Measurements from ENCODE around the gene DUSP22. TPM values are rescaled to one million over a fixed set of nuclear protein-coding genes. Genes with fewer than 3 reads are reported as not detected.

Gene DUSP22
- total and polyA plus RNA-seq, 2 of the 8 experiments (the other 6 are each of a cell fraction or from before 2014, with no cell fraction given): 15.5 to 32.4 TPM

- no peak overlapping the region for H3K4me3 ChIP-seq (ENCODE audit: extremely low read depth in 1 of 4, insufficient read depth in 2 of 4, low read depth in 3 of 4, low read length in 4 of 4)
- no peak overlapping the region for H2BK15ac ChIP-seq (ENCODE audit: low read length)
- H3K56ac ChIP-seq (replicated peaks; ENCODE audit: insufficient read length, low read depth, low read length): no peak overlapping the region
- H3K14ac ChIP-seq (ENCODE audit: insufficient read length): no peak overlapping the region
- no peak overlapping the region for H2BK120ac ChIP-seq (replicated peaks; ENCODE audit: low read depth, low read length)
- TF ChIP-seq ASH2L (IDR thresholded peaks at IDR 0.05; ENCODE audit: low read length): no peak
- no peak for TF ChIP-seq PHF8 (conservative IDR thresholded peaks at IDR 0.05; ENCODE audit: low read depth, low read length)
- no peak overlapping the region for H3K9ac ChIP-seq (replicated peaks in 1 of 4; ENCODE audit: extremely low read depth in 1 of 4, low read depth in 3 of 4, low read length in 3 of 4)
- ChIA-PET POLR2A (ENCODE audit: partially characterized antibody) (no interaction called here), CTCF (ENCODE audit: partially characterized antibody) (no interaction called here)
- peaks cover 3% of the 10 kb centered on the region; the same call in 1 of the 2 replicates for H3K79me1 ChIP-seq (ENCODE audit: low read depth, low read length)
- no peak overlapping the region for H2BK5ac ChIP-seq (ENCODE audit: low read depth, low read length)
- no peaks in the 10 kb centered on the region; a peak in 1 of 8 replicates for H3K36me3 ChIP-seq (ENCODE audit: control insufficient read depth in 2 of 4, insufficient read depth in 4 of 4, low read length in 3 of 4)
- no peak overlapping the region for H2BK12ac ChIP-seq (ENCODE audit: low read depth, low read length)
- no peak overlapping the region for H2BK20ac ChIP-seq (ENCODE audit: low read length)
- FAIRE-seq (no peak), DNase-seq (ENCODE audit: low read depth in 1 of 2, low spot score in 2 of 2) (no peak)
- no peak overlapping the region for H4K5ac ChIP-seq (ENCODE audit: insufficient read length, low read depth, low read length)
- no peak overlapping the region for H2AFZ ChIP-seq (ENCODE audit: low read length)
- no peaks in the 10 kb centered on the region for H3K79me2 ChIP-seq (ENCODE audit: control insufficient read depth in 1 of 2, insufficient read depth in 2 of 2, low read length in 2 of 2)
- no peak overlapping the region for H3K27ac ChIP-seq (ENCODE audit: low read depth, low read length)
- WGBS, 2 experiments (ENCODE audit: extremely low coverage in 1 of 2, insufficient coverage in 1 of 2, insufficient read length in 1 of 2, insufficient replicate concordance in 2 of 2, low coverage in 1 of 2, low lambda C conversion rate in 2 of 2, missing lambda C conversion rate in 1 of 2): 85% methylated on average over 10 of the region's 10 CpGs; no CpG with 5 or more reads in 1 of the 2 experiments
- H3K4me2 ChIP-seq (ENCODE audit: insufficient read depth in 1 of 2, low read depth in 2 of 2, low read length in 2 of 2): no peak overlapping the region
- H3K18ac ChIP-seq (ENCODE audit: extremely low read depth, low read length): no peak overlapping the region
- H4K20me1 ChIP-seq (replicated peaks in 1 of 2; ENCODE audit: control insufficient read depth in 1 of 2, insufficient read depth in 2 of 2, low read length in 2 of 2): peaks cover 0 to 4% of the 10 kb centered on the region in 2 experiments
- H3K4ac ChIP-seq (replicated peaks; ENCODE audit: insufficient read length, low read depth, low read length): no peak overlapping the region
- no peak overlapping the region for H4K8ac ChIP-seq (ENCODE audit: extremely low read depth, insufficient read depth, low read length)
- no peaks in the 10 kb centered on the region; a peak in 2 of 7 replicates for H3K27me3 ChIP-seq (replicated peaks in 1 of 4; ENCODE audit: control insufficient read depth in 3 of 4, extremely low read depth in 1 of 4, insufficient read depth in 3 of 4, low read length in 3 of 4)
- no peaks in the 10 kb centered on the region; a peak in 1 of 7 replicates for H3K4me1 ChIP-seq (replicated peaks in 1 of 4; ENCODE audit: control insufficient read depth in 3 of 4, insufficient read depth in 4 of 4, low read length in 3 of 4)
- H3K23me2 ChIP-seq (ENCODE audit: low read depth, low read length): no peaks in the 10 kb centered on the region; the same call in 1 of the 2 replicates
- H4K91ac ChIP-seq (replicated peaks; ENCODE audit: insufficient read length, low read length): no peak overlapping the region
- H3K23ac ChIP-seq (ENCODE audit: insufficient read length): no peak overlapping the region
- H3K9me3 ChIP-seq (ENCODE audit: insufficient read depth in 2 of 2, low read depth in 1 of 2, low read length in 1 of 2): peaks cover 40 to 82% of the 10 kb centered on the region in 2 experiments
- no peak overlapping the region for H2AK5ac ChIP-seq (ENCODE audit: low read depth, low read length)
Measured at GRCh38 chr6:346386-347030, 54.2 kb downstream of the DUSP22 start.
